T-helper 2 cell treated with Interferon-gamma antibody and Interleukin-4, amounts not matched to agents 5 μg/mL and 100 μg/mL, for 36 hours (primary cell): ENCODE data around the gene TKT.

Source experiments
- DNase-seq: peaks from one replicate; pipeline ENCODE4 v3.0.0; 2021; ENCODE audit warnings: low spot score
- H3K27ac Mint-ChIP-seq: one replicate; pipeline ENCODE4 v1.8.0; 2021; ENCODE audit warnings: mild to moderate bottlenecking, mixed read lengths
- H3K27me3 Mint-ChIP-seq: one replicate; pipeline ENCODE4 v1.8.0; 2021; ENCODE audit warnings: low read depth, mixed read lengths
- H3K36me3 Mint-ChIP-seq: one replicate; pipeline ENCODE4 v1.8.0; 2021; ENCODE audit warnings: low read depth, mixed read lengths
- H3K4me1 Mint-ChIP-seq: one replicate; pipeline ENCODE4 v1.8.0; 2021; ENCODE audit warnings: low read depth, mixed read lengths
- H3K4me3 Mint-ChIP-seq: one replicate; pipeline ENCODE4 v1.8.0; 2022; ENCODE audit warnings: mild to moderate bottlenecking, moderate library complexity, mixed read lengths
- H3K9me3 Mint-ChIP-seq: one replicate; pipeline ENCODE4 v1.8.0; 2021; ENCODE audit warnings: mixed read lengths

TKT gene

GRCh38 chr3:53219895-53220483 is 35.8 kb downstream of the TKT start:
- H3K27me3 Mint-ChIP-seq, result peaks cover 3% of the 10 kb centered on the region
- H3K4me1 Mint-ChIP-seq, result peaks cover 4% of the 10 kb centered on the region
- no peaks in the 10 kb centered on the region for H3K9me3 Mint-ChIP-seq
- H3K36me3 Mint-ChIP-seq, result peaks cover 10% of the 10 kb centered on the region
- no peak overlapping the region for H3K4me3 Mint-ChIP-seq
- H3K27ac Mint-ChIP-seq, result no peak overlapping the region
- DNase-seq, result peak; percentile 74

GRCh38 chr3:53218131-53218530 is 37.7 kb downstream of the TKT start:
- no peak overlapping the region for H3K27ac Mint-ChIP-seq
- H3K4me3 Mint-ChIP-seq, result no peak overlapping the region
- H3K27me3 Mint-ChIP-seq, result peaks cover 3% of the 10 kb centered on the region
- peaks cover 4% of the 10 kb centered on the region for H3K4me1 Mint-ChIP-seq
- DNase-seq, result no peak
- no peaks in the 10 kb centered on the region for H3K9me3 Mint-ChIP-seq
- no peaks in the 10 kb centered on the region for H3K36me3 Mint-ChIP-seq

GRCh38 chr3:53217175-53217574 is 38.6 kb downstream of the TKT start:
- H3K27me3 Mint-ChIP-seq, result peaks cover 3% of the 10 kb centered on the region
- no peak overlapping the region for H3K4me3 Mint-ChIP-seq
- no peaks in the 10 kb centered on the region for H3K36me3 Mint-ChIP-seq
- peaks cover 4% of the 10 kb centered on the region for H3K4me1 Mint-ChIP-seq
- DNase-seq, result no peak
- no peak overlapping the region for H3K27ac Mint-ChIP-seq
- H3K9me3 Mint-ChIP-seq, result no peaks in the 10 kb centered on the region

GRCh38 chr3:53216723-53217122 is 39.1 kb downstream of the TKT start:
- peaks cover 6% of the 10 kb centered on the region for H3K4me1 Mint-ChIP-seq
- no peak overlapping the region for H3K4me3 Mint-ChIP-seq
- no peaks in the 10 kb centered on the region for H3K9me3 Mint-ChIP-seq
- H3K36me3 Mint-ChIP-seq, result no peaks in the 10 kb centered on the region
- no peak for DNase-seq
- no peak overlapping the region for H3K27ac Mint-ChIP-seq
- peaks cover 3% of the 10 kb centered on the region for H3K27me3 Mint-ChIP-seq

- no peak for DNase-seq
- Mint-ChIP-seq H3K27ac (no peak overlapping the region), H3K36me3 (no peaks in the 10 kb centered on the region), H3K27me3 (peaks cover 3% of the 10 kb centered on the region), H3K9me3 (no peaks in the 10 kb centered on the region), H3K4me1 (peaks cover 6% of the 10 kb centered on the region), H3K4me3 (no peak overlapping the region)
Observed at GRCh38 chr3:53215816-53216215, 40.0 kb downstream of the TKT start.

- no peaks in the 10 kb centered on the region for H3K36me3 Mint-ChIP-seq
- no peak overlapping the region for H3K27ac Mint-ChIP-seq
- H3K4me1 Mint-ChIP-seq, result peaks cover 2% of the 10 kb centered on the region
- H3K27me3 Mint-ChIP-seq, result peaks cover 3% of the 10 kb centered on the region
- peaks cover 4% of the 10 kb centered on the region for H3K9me3 Mint-ChIP-seq
- no peak overlapping the region for H3K4me3 Mint-ChIP-seq
- no peak for DNase-seq
Observed at GRCh38 chr3:53213276-53213675, 42.5 kb downstream of the TKT start.

- no peak for DNase-seq
- Mint-ChIP-seq H3K4me1 (peaks cover 2% of the 10 kb centered on the region), H3K4me3 (no peak overlapping the region), H3K27me3 (peaks cover 3% of the 10 kb centered on the region), H3K9me3 (peaks cover 9% of the 10 kb centered on the region), H3K27ac (no peak overlapping the region), H3K36me3 (no peaks in the 10 kb centered on the region)
Observed at GRCh38 chr3:53211706-53212702, 43.8 kb downstream of the TKT start.

- Mint-ChIP-seq H3K4me1 (no peaks in the 10 kb centered on the region), H3K9me3 (peaks cover 7% of the 10 kb centered on the region), H3K36me3 (no peaks in the 10 kb centered on the region), H3K27me3 (no peaks in the 10 kb centered on the region), H3K4me3 (no peak overlapping the region), H3K27ac (no peak overlapping the region)
- no peak for DNase-seq
Observed at GRCh38 chr3:53202331-53203015, 53.3 kb downstream of the TKT start.

- Mint-ChIP-seq H3K27ac (no peak overlapping the region), H3K9me3 (no peaks in the 10 kb centered on the region), H3K27me3 (no peaks in the 10 kb centered on the region), H3K4me1 (no peaks in the 10 kb centered on the region), H3K4me3 (no peak overlapping the region), H3K36me3 (no peaks in the 10 kb centered on the region)
- no peak for DNase-seq
Observed at GRCh38 chr3:53200501-53201498, 55.0 kb downstream of the TKT start.

GRCh38 chr3:53199834-53200233 is 56.0 kb downstream of the TKT start:
- H3K27me3 Mint-ChIP-seq, result no peaks in the 10 kb centered on the region

GRCh38 chr3:53198996-53199395 is 56.8 kb downstream of the TKT start:
- H3K4me3 Mint-ChIP-seq, result no peak overlapping the region
- DNase-seq, result no peak
- H3K27ac Mint-ChIP-seq, result no peak overlapping the region
- no peaks in the 10 kb centered on the region for H3K36me3 Mint-ChIP-seq
- no peaks in the 10 kb centered on the region for H3K27me3 Mint-ChIP-seq
- H3K9me3 Mint-ChIP-seq, result no peaks in the 10 kb centered on the region
- H3K4me1 Mint-ChIP-seq, result peaks cover 3% of the 10 kb centered on the region

More at GRCh38 chr3:53199834-53200233, 56.0 kb downstream of the TKT start:
- Mint-ChIP-seq H3K9me3 (no peaks in the 10 kb centered on the region), H3K36me3 (no peaks in the 10 kb centered on the region), H3K4me1 (peaks cover 3% of the 10 kb centered on the region), H3K27ac (no peak overlapping the region), H3K4me3 (no peak overlapping the region)
- DNase-seq, result no peak

GRCh38 chr3:53198256-53198977 is 57.4 kb downstream of the TKT start:
- Mint-ChIP-seq H3K4me3 (no peak overlapping the region), H3K4me1 (peaks cover 3% of the 10 kb centered on the region), H3K27me3 (no peaks in the 10 kb centered on the region), H3K36me3 (no peaks in the 10 kb centered on the region), H3K9me3 (no peaks in the 10 kb centered on the region), H3K27ac (no peak overlapping the region)
- DNase-seq, result no peak
